Right hindlimb (tissue), 1 donor: ENCODE results near the gene FHIT.

Experiments used
- DNase-seq: peaks from one replicate; pipeline ENCODE4 v3.0.0-alpha.2; 2018

The FHIT gene

DNA sequence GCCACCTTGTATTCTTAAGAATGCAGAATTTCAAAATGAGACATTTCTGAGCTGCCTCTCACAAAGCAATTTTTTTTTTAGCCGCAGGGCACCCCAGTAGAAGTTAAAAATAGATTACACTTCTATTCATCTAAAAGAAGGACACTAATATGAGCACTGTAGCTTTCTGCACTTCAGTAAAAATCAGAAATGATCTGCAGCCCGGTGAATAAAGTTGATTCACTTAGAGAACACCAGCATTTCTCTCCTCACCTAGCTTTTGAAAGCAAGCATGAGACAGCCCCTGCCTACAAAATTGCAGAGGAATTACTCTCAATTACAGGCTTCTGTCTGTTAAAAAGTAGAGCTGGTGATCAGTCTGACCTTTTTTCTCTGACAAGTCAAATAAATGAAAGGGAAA, 1062.4 kb downstream of the FHIT start:
- no peak for DNase-seq

GRCh38 chr3:60187343-60187742, 1063.9 kb downstream of the FHIT start:
- no peak for DNase-seq

GRCh38 chr3:60186359-60186758, 1064.9 kb downstream of the FHIT start:
- no peak for DNase-seq

DNA sequence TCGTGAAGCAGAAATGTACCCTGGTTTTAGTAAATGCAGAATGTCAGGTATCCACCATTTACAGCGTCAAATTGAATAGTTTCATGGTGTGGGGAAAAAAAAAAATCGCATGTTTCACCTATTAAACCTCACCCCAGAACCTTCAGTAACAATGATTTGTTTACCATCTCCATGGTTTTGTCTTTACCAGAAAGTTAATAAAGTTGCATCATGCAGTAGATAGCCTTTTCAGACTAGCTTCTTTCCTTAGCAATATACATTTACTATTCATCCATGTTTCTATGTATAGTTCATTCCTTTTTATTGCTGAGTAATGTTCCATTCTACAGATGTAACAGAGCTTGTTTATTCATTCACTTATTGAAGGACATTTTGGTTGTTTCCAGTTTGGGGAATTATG, 1066.1 kb downstream of the FHIT start:
- DNase-seq: no peak

- DNase-seq: no peak
Observed at GRCh38 chr3:60182697-60183096, 1068.6 kb downstream of the FHIT start.

GRCh38 chr3:60178931-60179653, 1072.2 kb downstream of the FHIT start:
- DNase-seq: no peak

GRCh38 chr3:60177726-60178125, 1073.5 kb downstream of the FHIT start:
- no peak for DNase-seq

DNA sequence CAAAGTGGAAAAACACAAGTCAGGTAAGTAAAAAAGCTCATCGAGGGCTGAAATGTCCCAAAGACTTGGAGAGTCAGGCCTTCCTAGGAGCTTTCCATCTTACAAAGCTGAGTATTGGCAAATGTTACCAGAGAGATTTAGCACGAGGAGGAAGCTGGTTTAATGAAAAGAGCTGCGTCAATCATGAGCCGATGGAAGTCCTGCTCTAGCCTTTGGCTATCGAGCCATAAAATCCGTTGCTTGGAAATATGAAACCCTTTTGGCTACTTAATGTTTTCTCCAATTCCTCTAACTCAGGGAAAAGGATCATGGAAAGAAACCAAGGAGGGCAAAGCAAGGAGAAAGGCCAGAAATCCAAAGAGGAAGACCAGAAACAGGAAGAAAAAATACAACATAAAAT, 1074.6 kb downstream of the FHIT start:
- no peak for DNase-seq

GRCh38 chr3:60175680-60176079, 1075.6 kb downstream of the FHIT start:
- no peak for DNase-seq

DNA sequence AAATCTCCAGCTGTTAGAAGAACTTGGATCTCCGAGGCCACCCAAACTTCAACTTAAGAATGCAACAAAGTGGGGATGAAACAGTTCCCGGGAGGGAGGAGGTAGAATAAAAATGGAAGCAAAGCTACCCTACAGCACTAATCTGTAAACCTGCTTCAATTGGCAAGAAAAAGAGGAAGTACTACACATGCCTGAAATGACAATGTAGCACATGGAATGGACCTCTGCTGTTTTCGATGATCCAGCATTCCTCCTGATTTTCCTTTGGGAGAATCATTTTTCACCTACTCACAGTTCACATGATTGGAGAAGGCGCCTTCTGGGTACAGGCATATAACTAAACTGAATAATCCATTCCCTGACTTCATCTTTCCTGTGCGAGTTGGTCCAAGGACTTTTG, 1081.5 kb downstream of the FHIT start:
- DNase-seq: no peak

DNA sequence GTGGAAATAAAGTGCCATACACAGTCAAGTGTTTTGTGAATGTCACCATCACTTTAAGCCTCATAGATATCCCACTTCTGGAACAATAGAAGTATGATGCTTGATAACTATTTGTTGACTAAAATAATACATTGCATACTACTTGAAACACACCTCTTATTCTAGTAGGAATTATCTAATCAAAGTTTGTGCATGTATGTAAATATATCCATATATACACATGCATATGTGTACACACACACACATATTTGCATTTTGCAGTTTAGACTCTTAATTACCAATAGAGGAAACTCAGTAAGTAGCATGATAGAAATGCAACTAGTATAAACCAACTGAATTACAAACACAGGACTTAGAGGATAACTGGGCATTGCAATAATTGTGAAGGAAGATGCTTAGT, 1084.1 kb downstream of the FHIT start:
- no peak for DNase-seq

GRCh38 chr3:60160822-60161748, 1090.2 kb downstream of the FHIT start:
- DNase-seq: no peak

DNA sequence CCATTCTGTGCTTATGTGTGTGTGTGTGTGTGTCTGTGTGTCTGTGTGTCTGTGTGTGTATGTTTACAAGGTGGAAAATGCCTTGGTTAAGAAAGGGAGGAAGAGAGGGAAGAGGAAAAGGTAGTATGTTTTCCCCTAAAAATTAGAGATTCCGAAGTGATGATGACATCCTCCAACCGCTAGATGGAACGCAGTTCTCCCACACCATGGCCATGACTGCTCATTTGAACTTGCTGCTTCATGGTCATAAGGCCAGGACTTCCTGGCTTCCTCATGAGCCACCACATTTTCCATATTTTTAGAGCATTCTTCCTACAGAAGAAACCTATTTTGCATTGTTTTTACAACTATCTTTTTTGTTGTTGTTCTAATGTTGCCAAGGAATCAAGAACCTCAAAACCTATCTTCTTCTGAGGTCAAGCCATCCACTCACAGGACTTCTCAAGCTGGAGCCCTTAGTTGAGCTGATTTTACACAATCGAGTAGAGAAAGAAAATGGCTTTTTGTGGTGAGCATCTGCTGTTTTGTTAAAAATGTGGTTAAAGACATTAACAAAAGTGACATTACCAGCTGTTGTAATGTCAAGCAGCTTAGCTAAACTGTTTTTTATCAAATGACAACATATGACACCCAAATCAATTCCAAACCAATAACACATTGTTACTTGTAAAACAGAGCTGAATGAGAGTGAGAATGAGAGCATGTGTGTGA, 1091.0 kb downstream of the FHIT start:
- DNase-seq: no peak

- no peak for DNase-seq
Observed at GRCh38 chr3:60158035-60158434, 1093.2 kb downstream of the FHIT start.

DNA sequence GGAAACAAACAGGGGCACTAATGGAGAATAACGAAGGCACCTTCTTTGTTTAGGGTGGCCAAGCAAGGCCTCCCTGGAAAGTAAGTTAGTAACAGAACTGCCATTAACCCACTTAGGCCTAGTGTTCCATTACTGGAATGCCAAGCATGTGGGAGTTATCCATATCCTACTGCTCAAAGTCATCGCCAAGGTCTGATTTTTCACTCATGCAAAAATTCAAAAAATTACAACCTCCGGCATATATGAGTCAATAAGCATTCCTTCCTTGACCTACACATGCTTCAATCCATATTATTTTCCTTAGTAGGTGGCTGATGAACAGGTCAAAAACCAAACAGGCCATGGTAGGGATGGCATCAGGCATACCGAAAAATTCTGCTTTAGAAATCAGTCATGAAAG, 1097.2 kb downstream of the FHIT start:
- no peak for DNase-seq

- no peak for DNase-seq
Observed at GRCh38 chr3:60153221-60153999, 1097.8 kb downstream of the FHIT start.

- no peak for DNase-seq
Observed at GRCh38 chr3:60149501-60149900, 1101.8 kb downstream of the FHIT start.

- DNase-seq: no peak
Observed at GRCh38 chr3:60147249-60147950, 1103.9 kb downstream of the FHIT start.

GRCh38 chr3:60146121-60146520, 1105.1 kb downstream of the FHIT start:
- DNase-seq: no peak

DNA sequence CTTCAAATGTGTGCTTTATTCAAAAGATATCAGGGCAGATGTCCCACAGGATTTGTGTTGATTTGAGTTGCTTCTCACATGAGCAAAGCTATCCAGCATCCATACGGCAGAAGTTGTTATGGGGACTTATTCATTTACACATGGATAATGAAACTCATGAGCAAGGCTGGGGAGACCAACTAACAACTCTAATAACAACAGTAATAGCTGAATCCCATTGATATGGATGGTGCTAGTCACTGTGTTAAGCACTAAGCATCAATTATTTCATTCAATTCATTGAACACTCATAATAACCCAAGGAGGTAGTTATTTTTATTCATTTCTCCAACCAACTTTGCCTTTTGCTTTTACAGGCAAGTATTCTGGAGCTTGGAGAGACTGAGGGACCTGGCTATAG, 1107.2 kb downstream of the FHIT start:
- no peak for DNase-seq

DNA sequence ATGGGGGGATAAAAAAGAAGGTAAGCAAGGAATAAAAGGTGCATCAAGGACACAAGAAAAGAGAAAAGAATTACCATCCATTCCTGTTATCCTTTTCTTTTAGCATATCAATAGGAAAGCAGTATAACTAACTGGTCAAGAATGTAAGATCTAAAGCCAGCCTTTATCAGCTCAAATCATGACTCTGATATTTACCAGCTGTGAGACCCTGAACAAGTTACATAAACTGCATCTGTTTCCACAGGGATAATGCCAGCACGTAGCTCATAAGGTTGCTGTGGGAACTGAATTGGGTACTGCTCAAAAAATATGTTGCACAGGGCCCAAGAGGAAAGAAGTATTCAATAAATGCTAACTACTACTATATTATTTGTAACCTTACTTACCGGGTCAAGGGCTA, 1109.2 kb downstream of the FHIT start:
- DNase-seq: no peak

DNA sequence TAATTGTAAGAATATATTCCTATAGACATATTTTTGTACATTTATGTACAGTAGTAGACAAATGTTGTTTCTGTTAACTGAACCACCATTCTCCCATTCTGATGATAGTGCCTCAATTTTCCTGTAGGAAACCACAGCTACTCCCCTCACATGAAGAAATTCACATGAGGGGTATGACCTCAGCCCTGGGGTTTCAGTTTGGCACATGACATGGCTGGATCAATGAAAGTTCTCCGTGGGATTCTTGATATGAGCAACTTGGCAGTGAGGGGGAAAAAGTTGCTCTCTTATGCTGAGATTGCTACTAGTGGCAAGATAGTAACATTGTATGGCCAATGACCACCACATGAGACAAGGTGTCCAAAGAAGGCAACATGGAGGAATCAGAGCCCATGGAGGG, 1111.1 kb downstream of the FHIT start:
- no peak for DNase-seq
